ENCODE data around the gene ACCSL.

The ACCSL gene
- total RNA-seq: 0 reads per million in 2 experiments

- no peak for DNase-seq (ENCODE audit: low read depth)
Measured at GRCh38 chr11:44047931-44048431, at the start of gene ACCSL. ACCSL (plus strand) TSS chr11:44047981; CDS start chr11:44048037, 56 bp downstream.

DNA sequence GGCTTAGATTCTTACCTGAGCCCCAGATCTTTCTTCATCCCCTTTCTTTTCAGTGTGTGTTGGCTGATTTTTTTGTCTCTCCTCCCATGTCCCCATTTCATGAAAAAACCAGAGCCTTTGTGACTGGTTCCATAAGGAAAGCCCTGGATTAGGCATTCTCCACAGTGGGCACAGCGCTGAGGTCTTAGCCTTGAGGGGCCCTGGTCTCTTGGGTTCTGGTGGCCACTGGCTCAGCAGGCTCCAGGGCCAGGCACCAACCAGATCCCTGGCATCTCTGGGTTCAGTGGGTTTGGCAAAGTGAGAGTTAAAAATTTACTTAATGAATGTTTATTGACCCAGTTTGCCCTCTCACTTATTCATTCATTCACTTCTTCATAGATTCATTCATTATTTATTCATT, 49.5 kb upstream of the ACCSL start:
- no peak for DNase-seq (ENCODE audit: low read depth)

DNA sequence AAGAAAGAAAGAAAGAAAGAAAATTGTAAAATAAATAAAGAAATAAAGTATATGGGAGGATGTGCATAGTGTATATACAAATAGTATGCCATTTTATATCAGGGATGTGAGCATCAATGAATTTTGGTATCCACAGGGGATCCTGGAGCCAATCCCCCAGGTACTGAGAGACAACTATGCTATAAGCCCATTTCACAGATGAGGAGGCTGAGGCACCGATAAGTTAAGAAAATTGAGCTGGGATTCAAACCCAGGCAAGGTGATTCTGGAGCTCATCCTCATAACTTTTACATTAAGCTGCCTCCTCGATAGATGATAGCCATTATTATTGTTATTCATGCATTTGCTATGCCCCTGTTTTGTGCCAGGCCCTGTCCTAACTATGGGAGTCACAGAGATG, 47.0 kb upstream of the ACCSL start:
- DNase-seq (ENCODE audit: low read depth): no peak

- DNase-seq (ENCODE audit: low read depth): no peak
Measured at GRCh38 chr11:44002191-44003093, 45.3 kb upstream of the ACCSL start.

- no peak for DNase-seq (ENCODE audit: low read depth)
Measured at GRCh38 chr11:44003736-44004451, 43.9 kb upstream of the ACCSL start.

DNA sequence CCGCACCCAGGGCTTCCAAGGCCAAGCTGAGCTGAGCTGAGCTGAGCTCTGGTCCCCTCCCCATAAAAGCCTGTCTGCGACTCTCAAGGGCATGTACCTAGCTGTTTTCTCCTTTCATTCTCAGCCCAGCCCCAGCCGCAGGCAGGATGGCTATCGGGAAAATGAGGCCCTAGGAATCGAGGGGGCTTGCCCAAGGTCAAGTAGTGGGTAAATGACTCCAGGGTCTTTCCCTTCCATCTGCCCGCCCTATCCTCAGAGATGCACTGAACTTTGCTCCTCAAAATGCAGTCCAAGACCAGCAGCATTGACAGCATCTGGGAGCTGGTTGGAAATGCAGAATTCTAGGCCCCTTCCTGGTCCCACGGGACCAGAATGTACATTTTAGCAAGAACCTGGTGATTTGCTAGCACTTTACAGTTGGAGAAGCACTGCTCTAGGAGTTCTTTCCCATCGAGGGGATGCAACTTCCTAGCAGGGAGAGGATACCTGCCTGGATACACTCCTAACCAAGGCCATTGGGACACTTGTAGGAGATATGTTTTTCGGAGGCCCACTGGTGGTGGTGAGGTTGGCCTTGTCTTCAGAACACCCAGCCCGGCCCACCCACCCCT, 43.2 kb upstream of the ACCSL start:
- DNase-seq (ENCODE audit: low read depth): no peak

DNA sequence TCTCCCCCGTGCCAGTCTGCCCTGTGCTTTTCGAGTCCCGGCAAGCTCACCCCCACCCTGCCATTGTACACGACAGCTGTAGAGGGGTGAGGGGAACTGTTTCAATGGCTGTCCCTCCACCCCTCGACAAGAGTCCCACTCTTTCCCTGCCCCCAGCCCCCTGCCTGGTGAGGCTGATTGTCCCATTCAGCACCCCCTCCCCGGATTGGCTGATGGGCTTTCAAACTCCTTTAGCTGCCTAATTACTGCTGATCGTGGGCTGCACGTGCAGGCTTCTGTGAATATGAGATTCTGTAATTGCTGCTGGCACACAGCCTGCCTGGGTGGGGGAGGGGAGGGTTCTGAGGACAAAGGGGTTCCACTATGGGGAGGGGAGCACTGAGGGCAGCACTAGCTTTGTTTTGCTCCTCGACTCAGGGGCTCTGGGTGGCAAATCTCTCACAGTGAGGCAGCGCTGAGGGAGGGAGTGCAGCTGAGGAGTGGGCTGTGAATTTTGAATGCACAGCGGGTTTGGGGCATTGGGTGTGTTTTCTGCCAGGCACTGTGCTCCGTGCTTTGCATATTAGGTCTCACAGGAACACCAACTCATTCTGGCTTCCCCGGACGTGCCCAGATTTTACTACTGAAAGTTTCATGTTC, 42.6 kb upstream of the ACCSL start:
- no peak for DNase-seq (ENCODE audit: low read depth)

GRCh38 chr11:44005956-44006355, 41.8 kb upstream of the ACCSL start:
- DNase-seq (ENCODE audit: low read depth): no peak

GRCh38 chr11:44006917-44007361, 40.8 kb upstream of the ACCSL start:
- DNase-seq (ENCODE audit: low read depth): no peak

- DNase-seq (ENCODE audit: low read depth): no peak
Measured at GRCh38 chr11:44007481-44008087, 40.2 kb upstream of the ACCSL start.

- DNase-seq (ENCODE audit: low read depth): no peak
Measured at GRCh38 chr11:44008088-44008501, 39.7 kb upstream of the ACCSL start.

DNA sequence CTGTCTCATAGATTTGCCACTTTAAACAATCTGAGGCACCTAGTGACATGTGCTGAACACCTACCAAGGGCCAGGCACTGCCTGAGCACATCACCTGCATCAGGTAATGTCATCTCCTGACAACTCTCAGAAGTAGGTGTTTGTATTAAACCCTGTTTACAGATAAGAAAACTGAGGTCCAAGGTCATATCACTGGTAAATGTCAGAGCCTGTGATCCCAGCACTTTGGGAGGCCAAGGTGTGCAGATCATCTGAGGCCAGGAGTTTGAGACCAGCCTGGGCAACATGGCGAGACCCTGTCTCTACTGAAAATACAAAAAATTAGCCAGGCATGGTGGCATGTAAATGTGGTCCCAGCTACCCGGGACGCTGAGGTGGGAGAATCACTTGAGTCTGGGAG, 39.1 kb upstream of the ACCSL start:
- DNase-seq (ENCODE audit: low read depth): no peak

- no peak for DNase-seq (ENCODE audit: low read depth)
Measured at GRCh38 chr11:44010789-44011251, 37.0 kb upstream of the ACCSL start.

GRCh38 chr11:44011797-44012196, 36.0 kb upstream of the ACCSL start:
- DNase-seq (ENCODE audit: low read depth): no peak

DNA sequence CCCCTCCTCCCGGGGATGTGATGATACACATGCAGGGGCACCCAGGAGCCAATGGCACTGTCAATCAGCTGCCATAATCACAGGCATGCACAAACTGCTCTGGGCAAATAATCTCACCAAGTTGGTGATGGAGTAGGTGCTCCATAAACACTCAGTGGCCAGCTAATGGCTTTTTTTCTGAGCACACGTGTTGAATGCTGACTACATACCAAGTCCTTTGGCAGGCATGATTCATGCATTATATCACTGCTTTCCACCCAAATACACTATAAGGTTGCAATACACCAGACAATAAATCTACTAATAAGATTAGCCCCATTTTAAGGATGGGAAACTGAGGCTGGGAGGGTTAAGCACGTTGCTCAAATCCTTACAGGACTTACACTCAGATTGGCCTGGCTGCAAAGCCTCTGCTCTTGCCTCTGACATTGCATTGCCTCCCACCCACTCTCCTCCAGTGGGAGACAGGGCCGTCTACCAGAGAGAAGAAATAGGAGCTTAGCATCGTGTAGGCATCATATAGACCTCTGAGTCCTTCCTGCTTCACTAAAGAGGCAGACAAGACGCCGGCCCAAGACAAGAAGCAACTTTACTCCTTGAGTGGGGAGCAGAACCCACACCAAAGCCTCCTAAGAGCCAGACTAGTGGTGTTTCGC, 32.7 kb upstream of the ACCSL start:
- no peak for DNase-seq (ENCODE audit: low read depth)

GRCh38 chr11:44015624-44016007, 32.2 kb upstream of the ACCSL start:
- DNase-seq (ENCODE audit: low read depth): no peak

GRCh38 chr11:44016131-44016530, 31.6 kb upstream of the ACCSL start:
- DNase-seq (ENCODE audit: low read depth): no peak

- DNase-seq (ENCODE audit: low read depth): no peak
Measured at GRCh38 chr11:44016546-44017442, 31.0 kb upstream of the ACCSL start.

- DNase-seq (ENCODE audit: low read depth): no peak
Measured at GRCh38 chr11:44017443-44018126, 30.2 kb upstream of the ACCSL start.

Data from T follicular helper cell (primary cell).